Erythroblast (primary cell): Measurements from ENCODE around the gene SUPT3H.

Source experiments
- DNase-seq, 2 experiments: peaks; one replicate each; lab custom pipeline; 2025; lab: John Stamatoyannopoulos, UW
- GATA1 ChIP-seq: IDR thresholded peaks from 2 replicates; pipeline ENCODE4 v1.6.1; 2011; ENCODE audit warnings: low read depth, mild to moderate bottlenecking, control low read depth, low read length, moderate library complexity
- POLR2A ChIP-seq: IDR thresholded peaks from 2 replicates; pipeline ENCODE4 v1.6.1; 2011; ENCODE audit warnings: mild to moderate bottlenecking, low read length

Gene SUPT3H

GRCh38 chr6:45132658-45133294 lies 245.0 kb downstream of the SUPT3H start:
- DNase-seq, result no peak

GRCh38 chr6:45132059-45132458 lies 245.7 kb downstream of the SUPT3H start:
- no peak for TF ChIP-seq POLR2A
- no peak for TF ChIP-seq GATA1
- DNase-seq, result no peak

More at GRCh38 chr6:45132658-45133294, 245.0 kb downstream of the SUPT3H start:
- TF ChIP-seq POLR2A, result no peak
- TF ChIP-seq GATA1, result no peak

GRCh38 chr6:45129051-45129450 lies 248.7 kb downstream of the SUPT3H start:
- TF ChIP-seq GATA1 (no peak), POLR2A (no peak)
- DNase-seq, result no peak

- TF ChIP-seq POLR2A (no peak), GATA1 (no peak)
- DNase-seq, result no peak
Measured at GRCh38 chr6:45127185-45127584, 250.5 kb downstream of the SUPT3H start.

- no peak for TF ChIP-seq POLR2A
- TF ChIP-seq GATA1, result no peak
- DNase-seq, result no peak
Measured at GRCh38 chr6:45126033-45126432, 251.7 kb downstream of the SUPT3H start.

GRCh38 chr6:45123023-45123422 lies 254.7 kb downstream of the SUPT3H start:
- TF ChIP-seq GATA1, result no peak
- no peak for DNase-seq

- DNase-seq, result peak in 1 of 2 experiments; percentile 4
- TF ChIP-seq POLR2A (no peak), GATA1 (no peak)
Measured at GRCh38 chr6:45118754-45119153, 259.0 kb downstream of the SUPT3H start.

GRCh38 chr6:45116714-45117410 lies 260.9 kb downstream of the SUPT3H start:
- no peak for DNase-seq
- no peak for TF ChIP-seq GATA1
- no peak for TF ChIP-seq POLR2A

GRCh38 chr6:45115696-45116095 lies 262.0 kb downstream of the SUPT3H start:
- no peak for DNase-seq

GRCh38 chr6:45112711-45113110 lies 265.0 kb downstream of the SUPT3H start:
- no peak for TF ChIP-seq GATA1
- no peak for DNase-seq

More at GRCh38 chr6:45115696-45116095, 262.0 kb downstream of the SUPT3H start:
- TF ChIP-seq POLR2A (no peak), GATA1 (no peak)

GRCh38 chr6:45109551-45109950 lies 268.2 kb downstream of the SUPT3H start:
- no peak for DNase-seq
- no peak for TF ChIP-seq GATA1

GRCh38 chr6:45105170-45105820 lies 272.4 kb downstream of the SUPT3H start:
- TF ChIP-seq GATA1, result no peak
- TF ChIP-seq POLR2A, result no peak
- no peak for DNase-seq

- no peak for TF ChIP-seq POLR2A
- TF ChIP-seq GATA1, result no peak
- no peak for DNase-seq
Measured at GRCh38 chr6:45104429-45104828, 273.3 kb downstream of the SUPT3H start.

- no peak for DNase-seq
- TF ChIP-seq GATA1, result no peak
- TF ChIP-seq POLR2A, result no peak
Measured at GRCh38 chr6:45098256-45098655, 279.5 kb downstream of the SUPT3H start.
